NCI-H1092 (cell line): ENCODE data around the gene ARID1A.
A peak's percentile ranks its signal among the peaks of the same experiment; 100 is the strongest.
"Not testable (repeated sequence)": the region's sequence is repeated elsewhere in the genome, so short reads cannot be mapped to it uniquely, and the experiment has no call there.

Experiments used
- DNase-seq: peaks from one replicate; lab custom pipeline; 2025; lab: John Stamatoyannopoulos, UW

The ARID1A gene

DNA sequence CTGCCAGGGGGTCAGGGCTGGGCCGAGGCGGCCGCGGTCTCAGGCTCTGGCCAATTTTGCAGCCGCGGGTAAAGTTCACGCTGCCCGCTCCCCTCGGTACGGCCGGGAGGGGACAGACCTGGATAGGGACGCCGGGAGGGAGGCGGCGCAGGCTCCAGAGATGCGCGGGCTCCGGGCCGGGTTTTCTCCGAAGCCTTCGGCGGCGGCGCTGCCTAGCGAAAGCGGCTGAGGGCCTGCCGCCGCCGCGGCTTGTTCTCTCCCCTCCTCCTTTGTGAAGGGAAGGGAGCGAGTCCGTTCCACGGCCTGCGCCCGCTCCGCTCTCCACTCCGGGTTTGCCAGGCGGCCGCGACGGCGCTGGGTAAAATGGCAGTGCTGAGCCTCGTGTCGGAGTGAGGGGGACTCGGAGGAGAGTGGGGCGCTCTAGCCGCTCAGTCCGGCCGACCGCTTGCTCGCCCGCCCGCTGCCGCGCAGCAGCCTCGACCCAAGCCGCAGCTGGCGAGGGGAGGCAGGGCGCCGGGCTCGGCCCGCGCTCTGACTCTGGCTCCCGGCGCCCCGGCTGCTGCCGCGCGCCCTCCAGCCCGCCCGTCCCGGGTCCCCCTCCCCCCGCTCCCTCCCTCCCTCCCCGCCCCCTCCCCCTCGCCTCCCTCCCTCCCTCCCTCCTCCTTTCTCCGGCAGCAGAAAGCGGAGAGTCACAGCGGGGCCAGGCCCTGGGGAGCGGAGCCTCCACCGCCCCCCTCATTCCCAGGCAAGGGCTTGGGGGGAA, at the start of gene ARID1A:
TSS of gene ARID1A (plus strand) at position 660 of the 763 bp plus-strand sequence. CDS start 389 bp downstream, outside the sequence.
- peak; percentile 97 for DNase-seq

DNA sequence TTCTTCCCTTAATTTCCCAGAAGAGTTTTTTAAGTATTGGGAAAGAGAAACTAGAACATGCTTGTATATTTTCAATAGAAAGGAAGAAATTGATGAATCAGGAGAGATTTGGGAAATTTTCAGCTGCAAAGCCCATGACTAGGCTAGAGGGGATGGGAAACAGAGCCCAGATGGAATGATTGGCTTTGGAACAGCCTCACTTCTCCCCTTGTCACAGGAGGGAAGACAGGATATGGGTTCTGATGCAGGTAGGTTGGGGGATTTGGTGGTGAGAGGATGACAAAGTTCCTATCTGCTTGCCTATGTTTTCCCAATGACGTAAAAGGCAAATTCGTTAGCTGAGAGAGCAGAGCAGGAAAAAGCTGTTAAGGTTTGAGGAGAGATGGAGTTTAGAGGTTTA, 31.0 kb upstream of the ARID1A start:
- no peak for DNase-seq

DNA sequence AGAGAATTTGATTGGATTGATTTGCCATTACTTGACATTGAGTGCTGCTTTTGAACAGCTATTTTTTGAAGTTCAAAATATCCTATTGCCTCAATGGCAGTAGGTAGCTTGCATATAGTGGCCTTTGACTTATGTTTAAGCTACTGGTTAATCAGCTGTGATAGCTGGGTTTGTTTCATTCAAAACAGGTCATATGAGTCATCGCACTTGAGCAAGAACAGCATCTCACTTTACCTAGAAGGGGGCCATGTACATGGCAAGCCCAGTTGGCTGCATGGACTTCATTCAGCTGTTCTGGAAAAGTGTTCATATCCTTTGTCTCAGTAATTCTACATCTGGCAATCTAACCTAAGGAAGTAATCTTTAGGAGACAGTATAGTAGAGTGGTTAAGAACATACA, 29.0 kb upstream of the ARID1A start:
- no peak for DNase-seq

DNA sequence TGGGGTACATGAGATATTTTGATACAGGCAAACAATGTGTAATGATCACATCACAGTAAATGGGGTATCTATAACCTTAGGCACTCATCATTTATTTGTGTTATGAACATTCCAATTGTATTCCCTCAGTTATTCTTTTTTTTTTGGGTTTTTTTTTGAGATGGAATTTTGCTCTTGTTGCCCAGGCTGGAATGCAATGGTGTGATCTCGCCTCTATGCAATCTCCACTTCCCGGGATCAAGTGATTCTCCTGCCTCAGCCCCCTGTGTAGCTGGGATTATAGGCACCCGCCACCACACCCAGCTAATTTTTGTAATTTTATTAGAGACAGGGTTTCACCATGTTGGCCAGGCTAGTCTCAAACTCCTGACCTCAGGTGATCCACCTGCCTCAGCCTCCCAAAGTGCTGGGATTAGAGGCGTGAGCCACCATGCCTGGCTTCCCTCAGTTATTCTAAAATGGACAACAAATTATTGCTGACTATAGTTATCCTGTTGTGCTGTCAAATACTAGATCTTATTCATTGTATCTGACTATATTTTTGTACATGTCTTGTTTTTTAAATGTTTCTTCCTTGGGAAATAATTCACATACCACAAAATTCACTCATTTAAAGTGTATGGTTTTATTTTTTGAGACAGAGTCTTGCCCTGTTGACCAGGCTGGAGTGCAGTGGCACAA, 27.6 kb upstream of the ARID1A start:
- DNase-seq = not testable (repeated sequence)

DNA sequence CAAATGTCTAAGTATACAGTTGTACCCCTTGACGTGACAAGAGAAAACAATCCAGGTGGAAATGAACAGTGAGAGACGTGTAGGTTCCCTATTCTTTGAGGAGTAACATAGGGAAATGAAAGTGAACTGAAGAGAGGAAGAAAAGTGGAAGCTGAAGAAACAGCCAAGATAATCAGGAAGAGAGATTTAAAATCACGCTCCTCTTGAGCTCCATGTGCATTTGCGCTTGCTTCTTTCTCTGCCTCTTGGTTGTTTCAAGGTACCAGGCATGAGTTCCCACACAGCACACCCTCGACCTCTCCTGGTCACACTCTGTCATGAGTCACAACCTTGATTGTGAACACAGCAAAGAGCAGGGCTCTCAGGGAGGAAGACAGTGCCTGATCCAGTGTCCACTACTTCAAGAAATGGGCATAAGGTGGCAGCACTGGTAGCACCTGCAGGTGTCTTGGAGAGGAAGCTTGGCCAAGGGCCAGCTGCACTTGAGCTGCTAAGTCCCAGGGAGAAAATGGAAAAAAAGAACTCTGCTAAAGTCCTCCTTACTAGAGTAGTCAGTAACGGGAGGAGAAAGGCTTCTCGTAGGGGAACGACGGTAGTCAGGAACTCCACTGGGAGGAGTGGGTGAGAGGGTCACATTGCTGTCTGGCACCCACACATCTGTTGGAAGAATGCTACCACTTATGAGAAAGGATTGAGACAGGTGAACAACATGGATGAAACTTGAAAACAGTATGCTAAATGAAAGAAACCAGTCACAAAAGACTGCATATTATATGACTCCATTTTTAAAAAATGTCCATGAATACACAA, 18.3 kb upstream of the ARID1A start:
- peak; percentile 74 for DNase-seq

DNA sequence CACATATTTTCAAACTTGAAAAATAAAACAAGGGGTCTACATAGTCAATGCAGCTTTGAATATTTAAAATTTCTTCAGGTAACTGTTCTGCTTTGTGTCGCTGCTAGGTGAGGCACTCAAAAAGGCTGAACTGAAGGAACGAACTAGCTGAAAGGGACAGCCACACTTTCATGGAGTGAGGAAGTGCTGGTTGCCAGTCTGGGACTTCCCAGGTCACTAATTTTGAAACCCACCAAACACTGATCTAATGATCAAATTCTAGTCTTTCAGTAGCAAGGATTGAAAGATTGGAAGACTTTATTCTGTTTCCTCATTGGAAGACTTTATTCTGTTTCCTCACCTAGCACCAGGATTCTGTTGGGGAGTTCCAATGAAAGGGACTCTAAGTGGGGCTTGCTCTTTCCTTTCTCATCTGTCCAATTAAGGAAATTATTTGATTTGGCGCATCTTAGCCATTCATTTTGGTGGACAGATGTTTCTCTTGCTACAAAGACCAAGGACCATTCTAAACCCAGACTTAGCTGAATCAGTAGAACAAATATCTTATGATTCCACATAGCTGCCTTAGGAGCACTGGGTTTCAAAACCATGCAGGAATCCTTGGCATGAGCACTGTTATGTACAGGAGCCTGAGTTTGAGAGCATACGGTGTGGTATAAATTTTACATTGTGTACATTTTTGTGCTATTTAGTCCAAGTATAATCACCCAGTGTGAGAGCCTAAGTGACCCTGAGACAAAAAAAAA, 10.9 kb upstream of the ARID1A start:
- DNase-seq = no peak

DNA sequence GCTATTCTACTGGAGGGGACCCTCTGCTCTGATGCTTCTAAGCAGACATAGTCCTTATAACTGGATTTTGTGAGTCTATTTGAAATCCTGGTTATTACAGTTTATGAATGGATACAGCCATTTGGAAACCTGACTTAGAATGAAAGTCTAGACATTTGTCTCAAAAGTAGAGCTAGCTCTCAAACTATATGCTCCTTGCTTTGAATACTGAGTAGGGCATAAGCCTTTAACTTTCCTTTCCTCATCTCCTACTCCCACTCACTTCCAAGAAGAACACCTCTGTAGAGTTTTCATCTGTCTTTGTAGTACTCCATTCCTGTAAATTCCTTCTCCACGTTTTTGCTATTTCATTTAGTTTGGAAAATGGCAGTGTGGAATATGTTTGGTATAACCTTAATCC, 9.0 kb upstream of the ARID1A start:
- no peak for DNase-seq

DNA sequence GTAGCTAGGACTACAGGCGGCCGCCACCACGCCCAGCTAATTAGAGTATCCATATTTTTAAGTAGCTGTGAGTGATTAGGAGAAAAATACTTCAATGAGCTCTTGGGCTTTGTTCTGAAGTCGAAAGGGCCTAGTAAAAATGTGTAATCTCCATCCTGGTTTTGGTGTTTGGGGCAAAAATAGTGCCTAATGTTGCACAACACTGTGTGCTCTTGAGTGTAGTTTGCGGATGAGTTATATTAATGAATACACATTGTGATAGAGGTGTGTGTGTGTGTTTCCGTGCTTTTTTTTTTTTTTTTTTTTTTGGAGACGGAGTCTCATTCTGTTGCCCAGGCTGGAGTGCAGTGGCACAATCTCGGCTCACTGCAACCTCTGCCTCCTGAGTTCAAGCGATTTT, 6.3 kb upstream of the ARID1A start:
- no peak for DNase-seq

DNA sequence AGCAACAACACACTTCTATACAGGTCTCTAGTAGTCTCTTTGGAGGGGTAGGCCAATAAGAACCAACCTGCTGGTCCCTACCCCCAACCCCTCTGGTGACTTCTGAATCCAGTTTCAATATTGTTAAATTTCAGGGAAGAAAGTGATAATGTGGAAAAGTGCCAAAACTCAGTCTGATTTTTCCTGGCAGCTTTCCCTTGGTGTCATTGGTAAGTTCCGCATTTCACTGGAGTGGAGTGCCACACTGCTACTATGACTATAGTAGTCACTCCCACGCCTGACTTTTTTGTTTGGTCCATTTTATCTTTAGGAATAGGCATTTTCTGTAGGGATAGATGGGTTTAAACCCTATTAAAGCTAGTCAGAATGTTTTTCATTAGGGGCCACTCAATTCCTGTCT, 5.7 kb upstream of the ARID1A start:
- no peak for DNase-seq

DNA sequence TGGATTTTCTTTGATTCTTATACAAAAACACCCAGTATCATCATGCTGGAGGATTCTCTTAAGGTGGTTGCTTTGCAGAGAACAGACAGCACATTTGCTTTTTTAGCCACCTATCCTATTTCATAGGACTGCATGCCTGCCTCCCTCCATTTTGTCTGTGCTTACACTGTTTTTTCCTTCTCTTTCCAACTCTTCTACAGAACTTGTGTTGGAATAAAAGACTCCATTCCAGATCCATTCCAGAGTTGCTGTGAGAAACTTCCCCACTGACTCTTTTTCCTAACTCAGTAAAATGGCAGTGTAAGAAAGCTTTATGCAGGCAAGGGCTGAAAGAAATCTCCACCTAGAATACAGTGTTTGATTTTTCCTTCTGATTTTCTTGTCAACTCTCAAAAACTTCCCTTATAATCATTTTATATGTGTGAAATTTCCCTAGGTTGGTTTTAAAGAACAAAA, 5.2 kb upstream of the ARID1A start:
- no peak for DNase-seq

DNA sequence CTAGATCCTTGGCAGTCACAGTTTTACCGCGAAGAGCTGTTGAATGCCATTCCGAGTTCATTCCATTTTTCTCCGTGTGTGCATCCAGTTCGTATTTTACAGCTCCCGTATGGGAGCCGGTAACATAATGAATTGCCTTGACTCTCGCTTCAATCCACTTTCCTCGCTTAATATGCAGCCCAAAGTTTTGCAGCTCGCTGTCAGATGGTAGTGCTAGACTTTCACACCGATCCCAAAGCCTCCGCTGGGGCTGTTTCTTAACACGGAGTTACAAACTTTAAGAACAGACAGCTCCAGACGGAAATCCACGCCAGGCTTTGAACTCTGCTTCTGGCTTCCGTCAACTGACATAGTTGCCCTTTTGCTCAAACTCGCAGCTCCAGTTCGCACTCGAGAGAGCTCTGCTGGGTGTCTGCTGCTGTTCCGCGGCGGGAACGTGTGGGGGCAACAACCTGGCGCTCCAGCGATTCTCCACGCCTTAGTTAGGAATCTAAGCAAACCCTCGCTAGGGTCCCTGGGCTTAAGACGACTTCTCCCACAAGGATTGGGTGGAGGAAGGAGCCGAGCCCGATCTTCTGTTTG, 3.5 kb upstream of the ARID1A start:
- DNase-seq = peak; percentile 92

DNA sequence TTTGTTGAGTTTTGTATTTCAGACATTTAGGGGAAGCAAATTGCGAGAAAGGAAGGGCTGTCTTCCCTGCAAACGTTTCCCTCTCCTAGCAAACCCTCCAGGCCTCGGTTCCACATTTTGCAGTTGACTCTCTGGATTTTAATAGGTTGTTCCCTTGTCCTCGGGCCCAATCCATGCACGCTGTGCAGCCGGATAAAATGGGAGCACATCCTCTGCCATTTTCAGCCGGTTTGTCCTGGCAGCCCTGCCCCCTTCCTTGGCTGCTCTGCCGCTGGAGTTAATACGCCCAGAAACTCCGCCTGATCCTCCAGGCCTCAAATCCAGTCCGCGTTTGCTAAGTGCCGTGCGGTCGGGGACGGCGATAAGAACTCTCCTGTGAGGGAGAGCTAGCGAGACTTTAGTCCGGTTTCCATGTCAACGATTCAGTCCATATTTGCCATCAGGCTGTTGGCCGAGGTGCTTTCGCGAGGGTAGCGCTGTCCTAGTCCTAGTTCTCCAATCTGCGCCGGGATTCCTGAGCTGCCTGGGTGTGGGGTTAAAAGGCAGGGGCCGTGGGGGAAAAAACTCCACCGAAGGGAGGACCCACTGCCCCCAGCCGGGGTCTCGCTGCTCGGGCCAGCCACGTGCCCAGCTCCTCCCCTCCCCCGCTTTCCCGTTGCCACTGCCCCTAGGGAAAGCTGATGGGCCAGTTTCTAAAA, 2.9 kb upstream of the ARID1A start:
- peak; percentile 99 for DNase-seq

DNA sequence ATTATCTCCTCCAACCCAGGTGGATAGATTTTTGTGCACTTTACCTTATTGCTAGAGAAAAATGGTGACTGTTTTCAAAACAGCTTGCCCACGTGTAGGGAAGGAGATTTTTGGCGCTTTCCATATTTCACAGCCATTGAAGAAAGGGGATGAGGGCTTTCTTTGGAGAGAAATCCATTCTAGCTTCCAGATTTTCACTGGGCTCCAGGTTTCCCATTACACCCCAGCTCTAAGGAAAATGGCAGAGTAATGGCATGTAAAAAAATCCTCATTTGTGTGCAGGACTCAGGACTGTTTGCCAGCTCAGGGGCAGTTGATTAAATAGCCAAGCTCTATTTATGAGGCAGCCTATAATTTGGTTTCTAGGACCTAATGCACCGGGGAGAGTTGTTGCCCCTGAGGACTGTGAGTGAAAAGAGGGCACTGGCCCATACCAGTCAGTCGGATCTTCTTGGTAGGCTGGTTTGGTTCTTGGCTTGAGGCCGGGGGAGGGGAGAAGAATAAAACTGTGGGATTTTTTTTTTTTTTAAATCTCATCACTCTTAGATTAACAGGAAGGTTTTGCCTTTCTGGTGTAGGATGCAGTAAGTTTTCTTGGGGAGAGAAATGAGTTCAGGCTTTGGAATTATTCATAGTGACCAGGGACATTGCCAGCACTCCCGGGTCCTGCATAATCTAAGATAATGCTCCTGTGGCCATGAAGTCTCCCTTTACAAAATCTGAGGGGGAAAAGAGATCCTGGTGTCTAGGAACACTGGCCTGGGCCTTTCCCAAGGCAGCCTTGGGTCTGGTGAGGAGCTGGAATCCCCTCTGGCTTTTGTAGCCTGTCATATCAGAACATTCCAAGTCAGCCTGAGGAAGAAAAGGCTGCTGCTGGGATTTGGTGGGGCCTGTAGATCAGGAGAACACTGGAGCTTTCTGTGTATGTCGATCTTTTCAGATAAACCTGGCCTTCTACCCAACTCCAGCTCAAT, 1.9 kb upstream of the ARID1A start:
- no peak for DNase-seq

DNA sequence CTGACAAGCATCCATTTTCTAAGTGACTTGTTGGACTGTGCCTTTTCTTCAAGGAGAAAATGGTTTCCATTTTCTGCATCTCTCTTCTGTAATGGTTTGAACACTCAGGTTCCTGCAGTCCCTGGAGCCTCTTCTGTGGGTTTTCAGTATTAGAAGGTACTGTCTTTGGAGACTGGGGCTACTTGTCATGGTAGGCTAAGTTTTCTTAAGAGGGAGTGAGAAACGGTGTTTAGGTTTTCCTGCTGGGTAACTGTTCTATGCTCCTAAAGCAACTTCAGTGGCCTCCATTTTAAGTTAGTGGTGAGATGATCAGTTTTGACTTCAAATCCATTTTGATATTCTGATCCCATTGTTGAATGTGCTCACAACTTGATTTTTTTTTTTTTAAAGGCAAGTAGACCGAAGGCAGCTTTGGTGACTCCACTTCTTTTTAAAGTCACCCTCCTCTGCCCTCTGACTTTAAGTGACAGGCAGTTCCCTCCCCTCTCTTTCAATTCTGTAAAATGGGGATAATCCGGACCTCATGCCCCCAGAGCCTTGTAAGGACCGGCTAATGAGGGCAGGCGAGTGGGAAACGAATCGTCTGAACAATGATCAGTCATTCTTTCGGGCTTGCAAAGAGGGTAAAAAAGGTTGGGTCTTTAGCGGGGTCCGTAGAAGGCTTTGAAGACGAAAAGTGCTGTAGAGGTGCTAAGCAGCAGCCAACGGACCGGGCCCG, 1.0 kb upstream of the ARID1A start:
- no peak for DNase-seq

DNA sequence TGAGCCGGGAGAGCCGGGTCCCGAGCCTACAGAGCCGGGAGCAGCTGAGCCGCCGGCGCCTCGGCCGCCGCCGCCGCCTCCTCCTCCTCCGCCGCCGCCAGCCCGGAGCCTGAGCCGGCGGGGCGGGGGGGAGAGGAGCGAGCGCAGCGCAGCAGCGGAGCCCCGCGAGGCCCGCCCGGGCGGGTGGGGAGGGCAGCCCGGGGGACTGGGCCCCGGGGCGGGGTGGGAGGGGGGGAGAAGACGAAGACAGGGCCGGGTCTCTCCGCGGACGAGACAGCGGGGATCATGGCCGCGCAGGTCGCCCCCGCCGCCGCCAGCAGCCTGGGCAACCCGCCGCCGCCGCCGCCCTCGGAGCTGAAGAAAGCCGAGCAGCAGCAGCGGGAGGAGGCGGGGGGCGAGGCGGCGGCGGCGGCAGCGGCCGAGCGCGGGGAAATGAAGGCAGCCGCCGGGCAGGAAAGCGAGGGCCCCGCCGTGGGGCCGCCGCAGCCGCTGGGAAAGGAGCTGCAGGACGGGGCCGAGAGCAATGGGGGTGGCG, 371 bp downstream of the ARID1A start:
- DNase-seq = no peak

DNA sequence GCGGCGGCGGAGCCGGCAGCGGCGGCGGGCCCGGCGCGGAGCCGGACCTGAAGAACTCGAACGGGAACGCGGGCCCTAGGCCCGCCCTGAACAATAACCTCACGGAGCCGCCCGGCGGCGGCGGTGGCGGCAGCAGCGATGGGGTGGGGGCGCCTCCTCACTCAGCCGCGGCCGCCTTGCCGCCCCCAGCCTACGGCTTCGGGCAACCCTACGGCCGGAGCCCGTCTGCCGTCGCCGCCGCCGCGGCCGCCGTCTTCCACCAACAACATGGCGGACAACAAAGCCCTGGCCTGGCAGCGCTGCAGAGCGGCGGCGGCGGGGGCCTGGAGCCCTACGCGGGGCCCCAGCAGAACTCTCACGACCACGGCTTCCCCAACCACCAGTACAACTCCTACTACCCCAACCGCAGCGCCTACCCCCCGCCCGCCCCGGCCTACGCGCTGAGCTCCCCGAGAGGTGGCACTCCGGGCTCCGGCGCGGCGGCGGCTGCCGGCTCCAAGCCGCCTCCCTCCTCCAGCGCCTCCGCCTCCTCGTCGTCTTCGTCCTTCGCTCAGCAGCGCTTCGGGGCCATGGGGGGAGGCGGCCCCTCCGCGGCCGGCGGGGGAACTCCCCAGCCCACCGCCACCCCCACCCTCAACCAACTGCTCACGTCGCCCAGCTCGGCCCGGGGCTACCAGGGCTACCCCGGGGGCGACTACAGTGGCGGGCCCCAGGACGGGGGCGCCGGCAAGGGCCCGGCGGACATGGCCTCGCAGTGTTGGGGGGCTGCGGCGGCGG, 1.0 kb downstream of the ARID1A start:
- no peak for DNase-seq

DNA sequence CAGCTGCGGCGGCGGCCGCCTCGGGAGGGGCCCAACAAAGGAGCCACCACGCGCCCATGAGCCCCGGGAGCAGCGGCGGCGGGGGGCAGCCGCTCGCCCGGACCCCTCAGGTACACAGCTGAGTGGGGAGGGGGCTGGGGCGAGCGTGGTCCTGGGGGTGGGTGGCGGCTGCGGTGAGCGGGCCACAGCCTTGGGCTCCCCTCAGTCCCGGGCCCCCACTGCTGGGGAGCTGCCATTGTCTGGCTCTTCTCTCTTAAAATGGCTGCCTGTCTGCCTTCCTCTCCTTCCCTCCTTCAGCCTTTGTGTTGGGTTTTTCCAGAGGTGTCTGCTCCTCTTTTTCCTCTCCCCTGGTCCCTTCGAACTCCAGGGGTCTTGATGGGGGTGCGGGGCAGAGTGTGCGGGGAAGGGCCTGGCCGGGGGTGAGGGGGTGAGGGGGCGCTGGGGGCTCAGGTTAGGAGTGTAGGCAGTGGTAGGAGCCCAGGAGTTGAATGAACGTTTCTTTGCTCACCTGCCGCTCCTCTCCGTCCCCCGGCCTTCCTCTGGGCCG, 1.7 kb downstream of the ARID1A start:
- no peak for DNase-seq
